ENCODE measurements around the gene METTL24.

METTL24 gene, protein sequence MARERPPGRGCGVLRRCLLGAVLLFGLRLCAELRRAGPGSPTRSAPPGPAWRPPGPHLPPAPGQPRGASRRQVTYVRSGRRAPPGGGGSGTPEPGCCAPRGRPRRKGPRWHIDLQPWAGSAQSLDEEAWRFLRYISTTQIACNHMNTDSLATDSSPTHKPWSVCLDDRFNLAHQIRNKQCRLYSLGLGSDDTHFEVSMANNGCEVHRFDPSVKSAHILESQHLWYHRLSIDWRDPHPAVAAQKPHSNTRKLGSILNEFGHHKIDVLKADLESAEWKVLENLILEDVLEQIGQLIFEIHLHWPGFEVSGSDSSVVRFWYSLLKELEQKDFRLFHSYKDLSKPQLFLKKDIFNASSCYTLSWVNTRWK

DNA sequence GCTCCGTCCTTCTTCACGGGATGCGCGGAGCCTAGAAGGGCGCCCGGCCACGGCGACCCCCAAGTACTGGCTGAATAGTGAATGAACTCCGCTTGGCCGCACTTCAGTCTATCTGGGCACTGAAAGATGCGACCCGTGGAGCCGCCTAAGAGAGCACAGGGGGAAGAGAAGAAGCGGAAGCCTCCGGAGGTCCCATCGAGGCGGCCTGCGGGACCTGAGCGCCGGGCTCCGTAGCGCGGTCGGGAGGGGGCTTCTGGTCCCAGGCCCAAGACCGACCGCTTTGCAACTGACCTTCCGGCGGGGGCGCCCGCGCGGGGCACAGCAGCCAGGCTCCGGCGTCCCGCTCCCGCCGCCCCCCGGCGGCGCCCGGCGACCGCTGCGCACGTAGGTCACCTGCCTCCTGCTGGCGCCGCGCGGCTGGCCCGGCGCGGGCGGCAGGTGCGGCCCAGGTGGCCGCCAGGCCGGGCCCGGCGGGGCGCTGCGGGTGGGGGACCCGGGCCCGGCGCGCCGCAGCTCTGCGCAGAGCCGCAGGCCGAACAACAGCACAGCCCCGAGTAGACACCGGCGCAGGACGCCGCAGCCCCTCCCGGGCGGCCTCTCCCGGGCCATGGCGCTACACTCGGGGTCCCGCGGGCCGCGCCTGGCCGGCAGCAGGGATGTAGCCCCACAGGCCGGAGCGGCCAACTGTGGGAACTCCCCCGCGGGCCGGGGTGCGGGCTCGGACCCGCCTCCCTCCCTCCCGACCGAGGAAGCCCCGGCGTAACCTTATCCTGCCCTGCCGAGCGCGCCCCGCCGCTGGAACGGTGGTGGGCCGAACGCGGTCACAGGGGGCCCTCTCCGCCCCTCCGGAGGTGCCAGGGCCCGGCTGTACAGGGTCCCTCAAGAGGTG lies at the start of gene METTL24:
Gene METTL24 (minus strand): TSS at position 686 of the 889 bp plus-strand sequence. CDS start 77 bp downstream, at position 609.
- no peak for DNase-seq (ENCODE audit: low read depth in 1 of 2, low spot score in 1 of 2)

DNA sequence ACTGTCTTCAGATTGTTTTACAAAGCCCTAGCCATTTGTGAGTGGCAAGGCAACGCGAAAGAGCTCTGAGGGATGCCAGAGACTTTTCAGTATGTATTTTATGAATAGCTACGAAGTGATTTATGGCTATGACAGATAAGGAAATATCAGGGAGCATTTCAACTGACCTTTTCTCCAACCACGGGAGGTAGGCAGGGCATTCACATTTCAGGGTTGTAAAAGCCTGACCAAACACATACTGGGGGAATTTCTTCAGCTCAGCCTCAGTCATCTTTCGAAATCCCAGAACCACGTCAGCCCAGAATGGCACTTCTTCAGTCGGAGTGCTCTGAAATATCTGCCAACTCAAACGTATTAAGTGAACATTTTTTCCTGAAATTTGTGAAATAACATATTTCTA lies 46.5 kb upstream of the METTL24 start:
- no peak for DNase-seq (ENCODE audit: low read depth in 1 of 2, low spot score in 1 of 2)

DNA sequence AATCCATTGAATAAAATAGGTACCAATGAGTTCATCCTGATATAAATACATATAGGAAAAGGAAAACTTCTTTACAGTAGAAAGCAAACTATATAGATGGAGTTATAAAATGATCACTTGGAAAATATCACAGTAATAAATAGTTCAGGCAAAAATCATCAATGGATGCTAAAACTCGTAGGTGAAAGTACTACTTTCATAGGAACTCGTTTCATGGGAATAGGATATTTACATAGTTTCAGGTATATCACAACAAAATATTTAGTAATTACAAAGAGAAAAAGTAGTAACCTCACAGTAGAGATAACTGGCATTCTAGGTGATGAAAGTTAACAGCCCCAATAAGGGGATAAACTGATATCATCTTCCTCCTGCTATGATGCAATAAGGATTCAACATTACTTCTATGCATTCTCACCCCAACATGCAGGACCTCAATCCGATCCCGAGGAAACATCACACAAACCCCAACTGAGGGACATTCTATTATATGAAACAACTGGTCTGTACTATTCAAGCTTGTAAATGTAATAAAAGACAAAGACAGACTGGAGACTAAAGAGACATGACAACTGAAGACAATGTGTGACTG lies 43.5 kb upstream of the METTL24 start:
- no peak for DNase-seq (ENCODE audit: low read depth in 1 of 2, low spot score in 1 of 2)

DNA sequence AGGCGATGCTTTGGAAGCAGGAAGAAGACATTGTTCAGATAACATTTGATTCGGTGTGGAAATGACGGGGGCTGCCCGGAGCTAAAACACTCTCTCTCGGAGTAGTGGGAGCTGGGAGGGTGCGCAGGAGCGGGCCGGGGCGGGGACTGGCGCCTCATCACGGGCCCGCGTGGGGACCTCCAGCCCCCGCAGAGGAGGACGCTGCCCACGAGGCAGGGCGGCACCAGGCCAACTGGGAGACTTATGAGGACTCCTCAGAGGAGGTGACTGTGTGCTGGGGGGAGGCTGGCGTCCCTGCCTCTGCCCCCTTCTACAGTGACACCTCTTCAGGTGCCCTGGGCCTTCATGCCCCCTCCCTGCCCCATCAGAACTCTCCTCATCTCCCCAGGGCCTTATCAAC lies 42.1 kb upstream of the METTL24 start:
- DNase-seq (ENCODE audit: low read depth in 1 of 2, low spot score in 1 of 2): no peak

DNA sequence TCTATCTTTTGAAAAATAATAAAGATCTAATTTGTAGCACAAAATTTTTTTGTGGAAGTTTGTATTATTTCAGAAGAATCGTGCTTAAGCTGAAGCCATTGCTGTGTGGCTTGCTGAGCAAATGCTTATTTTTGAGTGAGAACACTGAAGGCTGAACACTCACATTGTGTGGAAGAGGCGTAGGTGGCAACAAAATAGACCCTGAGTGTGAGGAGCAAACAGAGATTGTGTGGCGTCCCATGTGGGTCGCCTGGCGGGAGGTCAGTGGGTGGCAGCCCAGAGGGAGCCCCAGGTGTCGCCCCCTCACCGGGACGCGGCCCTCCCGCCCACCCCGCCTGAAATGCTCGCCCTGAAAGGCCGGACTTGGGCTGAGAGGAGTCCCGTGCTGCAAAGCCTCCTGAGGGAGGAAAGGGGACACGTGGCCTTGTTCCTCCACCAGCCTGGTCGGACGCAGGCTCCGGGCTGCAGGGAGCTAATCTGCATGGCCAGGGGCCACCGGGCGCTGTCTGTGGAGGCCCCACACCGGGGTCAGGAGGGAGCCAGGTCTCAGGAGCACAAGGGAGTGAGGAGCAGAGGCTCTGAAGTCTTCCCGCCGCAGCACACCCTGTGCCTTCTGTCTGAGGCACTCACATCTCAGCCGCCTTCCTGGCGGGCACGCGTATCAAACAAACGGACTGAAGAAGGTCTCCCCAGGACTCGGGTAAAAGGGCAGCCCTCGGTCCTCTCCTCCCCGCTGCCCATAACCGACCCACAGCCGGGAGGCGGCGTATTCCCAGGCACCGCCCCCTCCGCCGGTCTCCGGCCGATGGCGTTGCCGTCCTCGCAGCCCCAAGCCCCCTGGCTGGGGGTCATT lies 41.3 kb upstream of the METTL24 start:
- no peak for DNase-seq (ENCODE audit: low read depth in 1 of 2, low spot score in 1 of 2)

DNA sequence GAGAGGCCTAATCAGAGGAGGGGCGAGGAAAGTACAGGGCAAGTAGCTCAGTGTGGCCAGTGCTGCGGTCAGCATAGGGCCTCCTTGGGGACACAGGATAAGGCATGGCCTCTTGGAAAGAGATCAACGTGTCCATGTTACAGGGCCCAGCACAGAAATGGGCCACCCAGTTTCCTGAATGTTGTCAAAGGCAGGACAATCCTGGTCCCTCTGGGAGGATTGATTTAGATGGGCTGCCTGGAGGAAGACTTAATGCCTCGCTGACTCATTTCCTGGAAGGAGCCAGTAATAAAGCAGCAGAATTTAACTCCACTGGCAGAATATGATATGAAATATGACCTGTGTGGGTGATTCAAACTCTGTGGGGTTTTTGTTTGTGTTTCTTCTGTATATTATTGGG lies 40.6 kb upstream of the METTL24 start:
- no peak for DNase-seq (ENCODE audit: low read depth in 1 of 2, low spot score in 1 of 2)

DNA sequence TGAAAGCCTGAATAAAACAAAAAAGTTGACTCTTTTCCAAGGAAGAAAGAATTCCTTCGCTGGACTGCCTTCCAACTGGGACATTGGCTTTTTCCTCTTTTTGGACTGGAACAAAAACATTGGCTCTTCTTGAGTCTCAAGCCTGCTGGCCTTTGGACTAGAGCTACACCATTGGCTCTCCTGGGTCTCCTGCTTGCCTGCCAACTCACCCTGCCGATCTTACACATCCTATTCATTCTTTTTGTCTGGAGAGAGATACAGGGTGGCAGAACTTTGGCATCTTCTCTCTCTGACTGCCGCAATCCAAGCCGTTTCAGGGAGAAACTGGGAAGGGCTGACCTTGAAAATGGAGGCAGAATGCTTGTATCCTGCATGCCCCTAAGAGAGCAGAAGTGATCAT lies 37.1 kb upstream of the METTL24 start:
- no peak for DNase-seq (ENCODE audit: low read depth in 1 of 2, low spot score in 1 of 2)

DNA sequence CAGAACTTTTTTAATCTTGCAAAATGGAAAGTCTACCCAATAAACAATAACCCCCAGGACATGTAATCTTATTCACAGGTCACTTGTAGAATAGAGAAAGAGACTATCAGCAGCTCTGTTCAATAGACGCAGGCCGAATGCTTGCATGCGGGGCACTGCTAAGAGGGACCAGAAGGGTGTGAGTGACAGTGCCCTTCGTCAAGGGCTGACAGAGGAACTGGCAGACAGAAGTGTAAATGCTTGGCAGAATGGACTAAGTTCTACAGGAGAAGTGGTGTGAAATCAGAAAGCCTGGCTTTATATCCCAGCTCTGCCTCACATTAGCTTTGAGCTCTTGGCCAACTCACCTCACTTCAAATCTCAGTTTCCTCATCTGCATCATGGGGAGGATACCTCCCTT lies 36.3 kb upstream of the METTL24 start:
- DNase-seq (ENCODE audit: low read depth in 1 of 2, low spot score in 1 of 2): no peak

DNA sequence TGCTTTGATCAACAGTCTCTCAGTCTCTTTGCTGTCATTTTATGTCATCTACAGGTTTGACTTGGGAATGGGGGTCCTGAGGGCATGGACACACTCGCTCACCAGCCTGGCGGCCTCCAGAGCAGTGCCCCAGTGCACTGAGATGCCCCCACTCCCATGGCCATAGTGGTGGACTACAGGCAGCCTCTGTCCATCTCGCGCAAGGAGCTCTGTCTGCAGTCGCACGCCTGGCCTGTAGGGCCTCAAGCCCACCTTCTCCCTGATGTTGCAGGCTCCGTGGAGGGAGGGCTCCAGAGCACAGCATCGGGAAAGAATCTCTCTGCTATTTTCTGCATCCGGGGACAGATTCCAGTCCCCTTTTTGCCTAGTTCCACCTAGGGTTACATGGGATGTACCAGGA lies 34.6 kb upstream of the METTL24 start:
- no peak for DNase-seq (ENCODE audit: low read depth in 1 of 2, low spot score in 1 of 2)

DNA sequence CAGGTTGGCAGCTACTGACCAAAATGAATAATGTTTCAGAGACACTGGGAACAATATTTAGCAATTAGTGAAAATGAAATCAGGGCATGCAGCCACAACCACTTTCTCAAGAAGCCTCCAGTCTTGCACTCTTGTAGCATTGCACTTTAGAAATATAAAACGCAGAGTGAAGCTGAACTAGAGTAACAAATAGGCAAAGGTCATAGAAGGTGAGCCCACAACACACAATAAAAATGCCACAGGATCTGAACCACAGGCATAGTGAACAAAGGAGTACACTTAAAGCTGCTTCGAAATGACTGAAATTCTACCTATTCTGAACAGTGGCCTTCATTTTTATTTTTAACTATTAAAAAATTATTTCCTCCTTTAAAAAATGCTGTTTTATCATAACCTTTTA lies 32.3 kb upstream of the METTL24 start:
- DNase-seq (ENCODE audit: low read depth in 1 of 2, low spot score in 1 of 2): no peak

DNA sequence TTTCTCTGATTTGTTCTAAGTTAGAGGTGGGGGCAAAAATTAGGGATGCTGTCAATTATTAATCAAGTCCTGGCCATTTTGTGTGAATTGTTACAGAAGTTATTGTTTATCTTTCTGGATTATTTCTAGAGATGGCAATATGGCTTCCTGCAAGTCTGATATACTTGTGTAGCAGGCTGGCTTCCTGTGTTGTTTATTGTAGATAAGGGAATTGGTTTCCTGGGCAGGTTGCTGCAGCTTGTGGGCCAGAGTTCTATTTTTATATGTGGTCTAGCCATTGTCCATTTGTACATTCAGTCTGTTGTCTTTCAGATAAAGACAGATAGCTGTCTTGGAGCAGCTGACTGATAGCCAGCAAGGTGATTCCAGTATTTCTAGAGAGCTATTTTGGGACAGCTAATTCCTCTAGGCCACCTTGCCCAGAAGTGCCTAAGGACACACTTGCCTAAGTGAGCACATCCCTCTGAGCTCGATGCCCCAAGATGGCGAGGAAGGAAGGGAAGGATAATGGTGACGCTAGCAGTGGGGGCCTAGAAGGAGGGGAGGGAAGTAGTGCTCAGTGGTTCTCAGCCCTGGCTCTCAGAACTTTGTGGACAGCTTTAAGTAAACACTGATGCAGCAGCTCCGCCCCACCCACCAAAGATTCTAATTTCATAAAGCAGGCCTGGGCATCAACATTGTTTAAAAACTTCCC lies 31.7 kb upstream of the METTL24 start:
- no peak for DNase-seq (ENCODE audit: low read depth in 1 of 2, low spot score in 1 of 2)

DNA sequence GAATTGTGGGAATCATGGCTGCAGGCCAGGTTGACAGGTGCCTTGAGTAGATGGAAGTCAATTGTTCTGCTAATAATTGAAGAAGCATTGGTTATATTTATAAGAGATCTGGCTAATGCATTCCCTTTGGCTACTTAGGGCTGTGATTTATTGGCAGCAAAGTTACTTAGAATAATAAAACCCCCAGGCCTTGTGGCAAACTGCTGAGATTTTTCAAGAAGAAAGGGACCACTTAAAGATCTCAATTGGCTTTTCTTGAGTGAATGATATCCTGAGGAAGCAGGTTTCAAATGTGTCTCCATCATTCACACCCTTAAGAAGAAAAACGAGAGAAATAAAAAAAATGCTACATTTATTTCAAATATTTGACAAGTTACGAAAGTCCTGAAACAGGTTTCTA lies 29.8 kb upstream of the METTL24 start:
- DNase-seq (ENCODE audit: low read depth in 1 of 2, low spot score in 1 of 2): no peak

DNA sequence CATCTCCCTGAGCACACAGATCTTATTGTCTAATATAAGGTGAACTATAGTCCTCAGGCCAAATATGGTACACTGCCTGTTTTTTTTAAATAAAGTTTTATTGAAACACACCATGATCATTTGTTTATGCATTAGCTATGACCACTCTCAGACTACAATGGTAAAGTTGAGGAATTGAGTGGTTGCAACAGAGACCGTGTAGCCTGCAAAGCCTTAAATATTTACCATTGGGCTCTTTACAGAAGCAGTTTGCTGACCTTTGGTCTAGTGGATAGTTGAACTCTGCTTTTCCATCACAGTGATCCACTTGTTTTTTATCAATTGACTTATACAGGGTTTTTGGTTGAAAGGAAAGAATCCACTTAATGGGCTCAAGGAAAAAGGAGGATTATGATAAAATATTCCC lies 27.3 kb upstream of the METTL24 start:
- no peak for DNase-seq (ENCODE audit: low read depth in 1 of 2, low spot score in 1 of 2)

DNA sequence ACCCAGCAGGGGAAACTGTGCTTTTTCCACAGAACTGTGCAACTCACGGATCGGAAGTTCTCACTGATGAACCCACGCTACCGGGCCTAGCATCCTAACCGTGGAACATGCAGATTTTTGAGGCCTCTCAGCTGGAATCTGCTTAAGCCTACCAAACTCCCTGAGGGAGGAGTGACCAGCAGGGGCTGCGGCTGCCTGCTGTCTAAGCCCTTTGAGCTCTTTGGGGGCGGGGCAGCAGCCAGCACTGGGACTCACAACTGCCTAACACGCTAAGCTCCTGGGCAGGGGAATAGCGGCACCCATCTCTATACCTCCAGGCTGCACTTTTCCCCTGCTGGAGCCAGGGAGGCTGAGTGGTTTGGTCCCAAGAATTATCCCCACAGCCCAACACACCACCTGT lies 20.4 kb upstream of the METTL24 start:
- DNase-seq (ENCODE audit: low read depth in 1 of 2, low spot score in 1 of 2): no peak

DNA sequence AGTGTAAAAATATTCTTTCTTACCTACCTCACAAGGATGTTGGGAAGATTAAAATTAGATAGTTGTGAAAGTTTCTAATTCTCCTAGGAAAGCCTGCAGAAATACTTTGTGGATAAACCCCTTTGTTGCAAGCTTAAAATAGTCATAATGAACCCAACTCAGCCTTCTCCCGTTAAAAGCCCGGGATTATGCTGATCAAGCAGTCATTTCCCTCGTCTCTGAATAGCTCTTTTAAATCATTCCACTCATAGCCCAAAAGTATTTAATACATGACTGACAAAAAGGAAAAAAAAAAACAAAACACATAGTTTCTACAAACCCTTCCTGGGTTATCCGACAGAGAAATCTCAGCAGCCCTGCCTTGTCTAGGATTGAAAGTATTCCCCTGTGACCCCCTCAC lies 10.9 kb upstream of the METTL24 start:
- no peak for DNase-seq (ENCODE audit: low read depth in 1 of 2, low spot score in 1 of 2)

DNA sequence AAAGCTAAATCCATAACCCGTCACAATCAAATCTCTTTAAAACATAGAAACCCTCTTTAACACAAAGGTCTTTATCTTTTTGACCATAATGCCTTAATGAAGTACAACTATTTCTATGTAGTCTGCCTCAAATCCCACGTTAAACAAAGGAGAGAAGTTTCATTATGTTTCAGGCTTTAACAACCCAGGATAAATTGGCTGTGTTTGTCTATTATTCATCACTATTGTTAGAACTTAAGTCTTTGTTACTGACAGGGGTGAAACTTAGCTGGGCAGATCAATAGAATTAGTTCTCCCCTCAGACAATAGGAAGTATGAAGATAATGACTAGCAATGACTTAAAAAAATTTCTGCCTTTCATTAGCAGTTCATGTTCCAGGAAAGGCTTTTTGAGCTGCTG lies 10.1 kb upstream of the METTL24 start:
- no peak for DNase-seq (ENCODE audit: low read depth in 1 of 2, low spot score in 1 of 2)

DNA sequence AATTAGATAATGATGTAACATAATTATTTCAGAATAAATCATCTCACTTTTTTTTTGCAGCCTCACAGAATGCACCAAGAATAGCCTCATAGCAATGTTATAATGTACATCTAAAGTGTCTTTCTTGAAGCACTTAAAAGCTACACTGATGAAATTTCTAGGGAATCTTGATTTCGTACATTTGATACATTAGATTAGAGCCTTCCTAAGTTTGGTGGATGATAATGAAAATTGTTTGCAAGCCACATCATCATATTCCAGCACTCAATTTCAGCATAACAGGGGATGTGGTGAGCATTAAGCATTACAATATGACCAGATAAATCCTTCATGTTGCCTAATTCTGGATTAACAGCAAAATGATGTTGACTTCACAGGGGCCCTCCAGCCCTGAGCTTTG lies 9.7 kb upstream of the METTL24 start:
- no peak for DNase-seq (ENCODE audit: low read depth in 1 of 2, low spot score in 1 of 2)

DNA sequence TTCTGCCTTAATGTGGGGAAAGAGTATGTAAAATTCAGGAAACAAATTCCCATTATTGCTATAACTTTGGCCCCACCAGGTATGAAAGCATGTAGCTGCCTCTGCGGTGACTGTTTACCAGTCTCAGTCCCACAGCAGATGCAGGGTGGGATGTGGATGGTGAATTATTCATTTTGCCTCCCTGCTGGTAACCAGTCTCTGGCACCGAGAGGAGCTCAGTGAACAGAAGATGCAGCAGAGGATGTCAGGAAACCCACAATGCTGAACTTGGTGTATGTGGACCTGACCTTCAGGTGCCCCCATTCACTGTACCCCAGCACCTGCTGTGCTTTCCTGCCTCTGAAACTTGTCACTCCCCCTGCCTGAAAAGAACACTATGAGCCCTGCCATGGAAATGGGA lies 8.8 kb upstream of the METTL24 start:
- no peak for DNase-seq (ENCODE audit: low read depth in 1 of 2, low spot score in 1 of 2)

DNA sequence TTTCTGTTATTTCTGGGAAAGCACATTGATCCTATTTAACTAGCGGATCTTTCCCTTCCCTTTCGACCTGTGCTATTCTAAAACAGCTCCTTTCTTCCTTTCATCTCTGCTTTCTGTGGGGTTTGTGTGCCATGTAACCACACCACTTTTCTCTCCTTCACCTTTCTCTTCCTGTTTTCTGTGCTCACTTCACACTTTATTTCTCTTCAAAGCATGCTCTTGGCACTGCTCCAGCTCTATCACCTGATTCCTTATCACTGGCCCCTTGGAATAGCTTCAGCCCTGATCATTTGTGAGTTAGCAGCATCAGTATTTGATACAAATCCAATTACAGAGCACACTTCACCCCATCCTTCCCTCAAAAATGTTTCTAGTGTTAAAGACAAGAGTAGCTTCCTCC lies 8.1 kb upstream of the METTL24 start:
- DNase-seq (ENCODE audit: low read depth in 1 of 2, low spot score in 1 of 2): no peak

DNA sequence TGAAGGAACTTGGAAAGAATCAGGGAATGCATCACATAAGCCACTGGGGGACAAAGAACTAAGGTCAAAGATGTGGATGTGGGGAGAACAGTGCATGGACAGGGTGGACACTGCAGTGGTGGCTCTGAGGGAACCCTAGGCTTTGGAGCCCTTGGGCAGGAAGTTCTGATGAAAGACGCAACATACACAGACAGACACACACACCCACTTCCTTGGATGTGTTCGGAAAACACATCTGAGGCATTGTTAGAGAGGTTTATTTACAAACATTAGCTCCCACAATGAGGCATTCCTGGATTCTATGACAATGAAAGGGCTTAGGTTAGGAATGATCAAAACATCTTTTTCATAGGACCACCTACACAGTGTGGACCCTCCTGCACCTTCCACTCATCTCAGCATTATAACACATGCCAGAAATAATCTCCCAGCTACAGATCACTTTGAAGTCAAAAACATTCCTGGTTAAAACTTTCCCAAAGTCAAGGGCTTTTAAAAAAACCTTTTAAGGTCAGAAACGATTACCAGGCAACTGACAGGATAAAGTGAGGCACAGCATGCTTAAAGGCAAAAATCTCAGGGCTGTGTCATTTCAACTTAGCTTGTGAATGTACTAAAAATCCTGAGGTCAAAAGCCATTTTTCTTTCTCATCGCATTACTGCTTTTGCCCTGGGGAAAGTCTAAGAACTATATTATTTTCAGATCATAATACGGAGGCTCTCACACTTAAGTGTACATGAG lies 6.4 kb upstream of the METTL24 start:
- DNase-seq (ENCODE audit: low read depth in 1 of 2, low spot score in 1 of 2): no peak

Data from activated T-helper 1 cell treated with anti-CD3 and anti-CD28 coated beads, Interleukin-2, amount 50 U/mL, for 16 hours (primary cell).